Neural progenitor cell (in vitro differentiated cells): ENCODE results near the gene AATK. TPM values are rescaled to one million over a fixed set of nuclear protein-coding genes. Genes with fewer than 3 reads are reported as not detected.

Experiments
- DNase-seq: peaks from one replicate; pipeline ENCODE4 v3.0.0-alpha.2; 2016; ENCODE audit warnings: low spot score
- H2AFZ ChIP-seq: fragments of 200-600 bp; sonication (generic); replicated peaks from 2 replicates; pipeline ENCODE4 v1.6.1; 2016; ENCODE audit warnings: antibody characterized with exemption
- H3F3A ChIP-seq: fragments of 200-600 bp; sonication (generic); 2 replicates; pipeline ENCODE4 v1.6.1; 2016; ENCODE audit warnings: antibody characterized with exemption, low read depth
- H3K27ac ChIP-seq: fragments of 200-600 bp; sonication (generic); 2 replicates; pipeline ENCODE4 v1.5.1; 2016; ENCODE audit warnings: mild to moderate bottlenecking
- H3K27me3 ChIP-seq: fragments of 200-600 bp; sonication (generic); 2 replicates; pipeline ENCODE4 v1.6.1; 2016; ENCODE audit warnings: mild to moderate bottlenecking, moderate library complexity
- H3K36me3 ChIP-seq: fragments of 200-600 bp; sonication (generic); 2 replicates; pipeline ENCODE4 v1.5.1; 2016
- H3K4me1 ChIP-seq: fragments of 200-600 bp; sonication (generic); 2 replicates; pipeline ENCODE4 v1.6.1; 2016; ENCODE audit warnings: mixed run types
- H3K4me2 ChIP-seq: fragments of 200-600 bp; sonication (generic); 2 replicates; pipeline ENCODE4 v1.6.1; 2016
- H3K4me3 ChIP-seq: fragments of 200-600 bp; sonication (generic); 2 replicates; pipeline ENCODE4 v1.5.1; 2016
- H3K79me2 ChIP-seq: fragments of 200-600 bp; sonication (generic); 2 replicates; pipeline ENCODE4 v1.6.1; 2016; ENCODE audit warnings: low read depth
- H3K9ac ChIP-seq: fragments of 200-600 bp; sonication (generic); 2 replicates; pipeline ENCODE4 v1.6.1; 2016
- H3K9me3 ChIP-seq: fragments of 200-600 bp; sonication (generic); 2 replicates; pipeline ENCODE4 v1.5.1; 2016; ENCODE audit warnings: low read depth
- H4K20me1 ChIP-seq: fragments of 200-600 bp; sonication (generic); 2 replicates; pipeline ENCODE4 v1.6.1; 2016; ENCODE audit warnings: low read depth
- H3K27ac Mint-ChIP-seq: 3 replicates; pipeline ENCODE4 v1.8.0; 2021; ENCODE audit warnings: mixed read lengths
- H3K27me3 Mint-ChIP-seq: 2 replicates; pipeline ENCODE4 v1.8.0; 2022; ENCODE audit warnings: low read depth, mild to moderate bottlenecking, inconsistent platforms, moderate library complexity, mixed read lengths; ENCODE audit not compliant: insufficient read depth
- H3K36me3 Mint-ChIP-seq: 3 replicates; pipeline ENCODE4 v1.8.0; 2021; ENCODE audit warnings: mixed read lengths
- H3K4me1 Mint-ChIP-seq: 3 replicates; pipeline ENCODE4 v1.8.0; 2021; ENCODE audit warnings: mixed read lengths
- H3K4me3 Mint-ChIP-seq: 3 replicates; pipeline ENCODE4 v1.8.0; 2021; ENCODE audit warnings: mild to moderate bottlenecking, moderate library complexity, mixed read lengths
- H3K9me3 Mint-ChIP-seq: 3 replicates; pipeline ENCODE4 v1.8.0; 2020; ENCODE audit warnings: mixed read lengths
- CTCF ChIP-seq: fragments of 200-600 bp; sonication (generic); IDR thresholded peaks from 2 replicates; pipeline ENCODE4 v1.5.1; 2017; ENCODE audit warnings: antibody characterized with exemption, mild to moderate bottlenecking
- EZH2 ChIP-seq: fragments of 200-600 bp; sonication (generic); IDR thresholded peaks from 2 replicates; pipeline ENCODE4 v1.6.1; 2017; ENCODE audit warnings: antibody characterized with exemption, mild to moderate bottlenecking, moderate library complexity
- EZH2phosphoT487 ChIP-seq: fragments of 200-600 bp; sonication (generic); IDR thresholded peaks from 2 replicates; pipeline ENCODE4 v1.6.1; 2017; ENCODE audit warnings: antibody characterized with exemption
- total RNA-seq: library from RNA; depleted of rRNA; stranded (reverse); fragments of >200 nt; gene quantifications from 2 replicates; pipeline ENCODE4 v1.2.3, GENCODE V29; 2015; ENCODE audit warnings: low replicate concordance

The AATK gene
- total RNA-seq, 1 donor from 2014 or later, result 0.32 TPM

DNA sequence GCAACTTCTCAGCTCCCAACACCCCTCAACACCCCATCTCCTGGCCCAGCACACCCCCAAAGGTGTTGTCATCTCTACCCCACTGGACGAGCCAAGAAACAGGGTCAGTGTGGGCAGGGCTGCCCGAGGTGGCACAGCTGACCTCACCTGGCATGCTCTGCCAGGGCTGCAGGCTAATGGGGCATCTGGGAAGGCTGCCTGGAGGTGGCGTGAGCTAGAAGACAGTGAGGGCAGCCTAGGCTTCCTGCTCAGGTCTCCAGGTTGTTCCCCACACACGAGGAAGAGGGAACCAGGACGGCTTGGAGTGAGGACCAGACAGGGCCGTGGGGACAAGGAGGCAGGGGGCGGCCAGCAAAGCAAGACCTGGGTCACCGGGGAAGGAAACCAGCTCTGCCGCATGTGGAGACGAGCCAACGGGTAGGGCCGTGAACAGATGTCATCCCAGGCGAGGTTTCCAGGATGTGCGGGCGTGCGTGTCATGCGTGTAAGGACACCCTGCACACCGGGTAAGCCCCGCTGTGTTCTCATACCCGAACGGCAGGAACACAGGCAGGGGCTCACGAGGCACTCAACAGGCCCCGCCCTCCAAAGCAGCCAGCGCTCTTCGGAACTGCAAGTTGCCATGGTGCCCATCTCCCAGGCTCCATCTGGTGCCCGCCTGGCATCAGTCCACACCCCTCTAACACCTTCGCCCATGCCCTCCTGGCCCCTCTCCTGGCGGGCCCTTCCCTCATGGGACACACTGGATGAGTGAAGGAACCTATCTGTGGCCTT is 30.3 kb downstream of the AATK start:
- no peak overlapping the region for H3K27ac ChIP-seq
- Mint-ChIP-seq H3K27ac (no peak overlapping the region), H3K27me3 (peaks cover 15% of the 10 kb centered on the region), H3K36me3 (no peaks in the 10 kb centered on the region), H3K4me3 (no peak overlapping the region), H3K4me1 (peaks cover 6% of the 10 kb centered on the region), H3K9me3 (peaks cover 9% of the 10 kb centered on the region)
- no peaks in the 10 kb centered on the region for H3K36me3 ChIP-seq
- peaks cover 15% of the 10 kb centered on the region for H3F3A ChIP-seq
- no peaks in the 10 kb centered on the region for H3K9me3 ChIP-seq
- no peak overlapping the region for H3K4me3 ChIP-seq
- DNase-seq, result no peak
- H3K4me1 ChIP-seq, result peaks cover 4% of the 10 kb centered on the region
- H3K27me3 ChIP-seq, result no peaks in the 10 kb centered on the region
- H3K79me2 ChIP-seq, result no peaks in the 10 kb centered on the region
- no peak overlapping the region for H3K4me2 ChIP-seq
- no peaks in the 10 kb centered on the region for H4K20me1 ChIP-seq
- no peak overlapping the region for H2AFZ ChIP-seq
- no peak overlapping the region for H3K9ac ChIP-seq
- TF ChIP-seq CTCF, result no peak
- no peak for TF ChIP-seq EZH2
- TF ChIP-seq EZH2phosphoT487, result no peak

DNA sequence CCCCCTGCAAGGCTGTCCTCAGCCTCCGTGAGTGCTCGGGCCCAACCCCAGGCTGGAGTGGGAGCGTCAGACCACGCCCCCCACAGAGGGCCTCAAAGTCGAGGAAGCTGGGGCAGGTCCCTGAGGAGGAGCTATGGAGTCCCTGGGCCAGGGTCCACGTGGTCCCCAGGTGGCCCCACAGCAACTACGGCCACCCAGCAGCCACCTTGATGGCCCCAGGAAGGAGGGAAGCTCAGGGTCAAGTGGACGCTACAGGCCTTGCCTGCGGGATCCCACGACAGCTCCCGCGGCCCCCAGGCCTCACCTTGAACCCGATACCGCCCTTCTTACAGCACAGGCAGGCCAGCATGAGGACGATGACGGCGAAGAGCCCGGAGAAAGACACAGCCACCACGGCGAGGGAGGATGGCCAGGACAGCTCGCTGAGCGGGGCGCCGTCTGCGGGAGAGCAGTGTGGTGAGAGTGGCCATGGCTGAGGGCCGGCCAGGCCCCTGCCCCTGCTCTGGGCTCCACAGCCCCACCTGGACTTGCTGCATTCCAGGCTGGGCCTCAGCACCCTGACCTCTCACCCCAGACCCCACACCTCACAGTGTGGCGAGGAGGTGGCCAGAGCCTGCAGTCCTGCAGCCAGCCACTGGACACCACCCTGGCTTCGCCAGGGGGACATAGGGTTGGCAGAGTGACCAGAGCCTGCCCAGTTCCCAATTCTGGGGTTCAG is 31.8 kb downstream of the AATK start:
- Histone ChIP-seq H2AFZ (no peak overlapping the region), H3K79me2 (no peaks in the 10 kb centered on the region), H3K9me3 (no peaks in the 10 kb centered on the region), H3K27ac (no peak overlapping the region), H3F3A (peaks cover 15% of the 10 kb centered on the region), H4K20me1 (no peaks in the 10 kb centered on the region), H3K4me2 (no peak overlapping the region), H3K9ac (no peak overlapping the region), H3K36me3 (no peaks in the 10 kb centered on the region), H3K27me3 (no peaks in the 10 kb centered on the region), H3K4me3 (no peak overlapping the region), H3K4me1 (peaks cover 19% of the 10 kb centered on the region)
- DNase-seq, result no peak
- Mint-ChIP-seq H3K27ac (no peak overlapping the region), H3K4me3 (no peak overlapping the region), H3K27me3 (peaks cover 15% of the 10 kb centered on the region), H3K9me3 (peaks cover 9% of the 10 kb centered on the region), H3K4me1 (peaks cover 5% of the 10 kb centered on the region), H3K36me3 (no peaks in the 10 kb centered on the region)
- no peak for TF ChIP-seq EZH2phosphoT487
- no peak for TF ChIP-seq CTCF
- no peak for TF ChIP-seq EZH2

GRCh38 chr17:81132770-81133723 is 33.0 kb downstream of the AATK start:
- no peak for TF ChIP-seq CTCF
- no peak for TF ChIP-seq EZH2
- TF ChIP-seq EZH2phosphoT487, result no peak
- Histone ChIP-seq H3K4me3 (no peak overlapping the region), H3K9ac (no peak overlapping the region), H3K4me2 (no peak overlapping the region), H3K79me2 (no peaks in the 10 kb centered on the region), H4K20me1 (no peaks in the 10 kb centered on the region), H3K36me3 (no peaks in the 10 kb centered on the region), H3K27ac (no peak overlapping the region), H3K4me1 (peaks cover 19% of the 10 kb centered on the region), H3K9me3 (no peaks in the 10 kb centered on the region), H2AFZ (no peak overlapping the region), H3K27me3 (no peaks in the 10 kb centered on the region), H3F3A (peaks cover 6% of the 10 kb centered on the region)
- Mint-ChIP-seq H3K9me3 (peaks cover under 1% of the 10 kb centered on the region), H3K27me3 (peaks cover 6% of the 10 kb centered on the region), H3K4me3 (no peak overlapping the region), H3K4me1 (peaks cover 3% of the 10 kb centered on the region), H3K27ac (no peak overlapping the region), H3K36me3 (no peaks in the 10 kb centered on the region)
- DNase-seq, result no peak
